SKM-1 treated with dmso at 0.1 percent for 144 hours (cell line): Measurements from ENCODE around the gene HAND2.

Source experiments
- DNase-seq: peaks from one replicate; lab custom pipeline; 2025; ENCODE audit not compliant: unreplicated experiment; lab: John Stamatoyannopoulos, UW

Gene HAND2

DNA sequence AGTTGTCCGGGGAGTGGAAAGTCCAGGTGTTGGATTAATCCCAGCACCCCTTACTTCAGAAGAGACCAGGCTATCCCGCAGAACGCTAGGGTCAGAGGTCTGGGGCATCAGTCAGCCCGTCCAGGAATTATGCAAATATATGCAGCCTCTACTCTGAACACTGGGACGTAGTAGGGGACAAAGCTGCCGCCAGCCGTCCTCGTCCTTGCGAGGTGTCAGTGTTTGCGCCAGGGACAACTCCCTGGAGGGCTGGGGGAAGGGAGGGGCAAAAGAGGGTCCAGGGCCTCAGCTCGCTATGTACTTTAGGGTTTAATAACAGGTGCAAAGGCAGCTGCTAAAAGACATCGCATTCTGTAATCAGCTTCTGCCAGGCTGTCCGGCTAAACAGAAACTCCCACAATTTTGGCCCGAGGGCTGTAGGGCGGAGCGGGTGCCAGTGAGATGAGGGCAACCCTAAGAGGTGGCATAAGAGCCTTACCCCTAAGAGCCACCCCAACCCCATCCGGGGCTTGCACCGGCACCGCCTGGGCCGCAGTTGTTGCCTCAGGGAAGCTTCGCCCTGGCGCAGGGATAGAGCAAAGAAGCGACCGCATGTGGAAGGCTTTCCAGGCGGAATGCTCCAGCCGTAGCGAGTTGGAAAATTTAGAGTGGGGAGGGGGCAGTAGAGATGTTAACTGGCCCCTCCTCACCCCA, 8.4 kb downstream of the HAND2 start:
- DNase-seq: no peak

DNA sequence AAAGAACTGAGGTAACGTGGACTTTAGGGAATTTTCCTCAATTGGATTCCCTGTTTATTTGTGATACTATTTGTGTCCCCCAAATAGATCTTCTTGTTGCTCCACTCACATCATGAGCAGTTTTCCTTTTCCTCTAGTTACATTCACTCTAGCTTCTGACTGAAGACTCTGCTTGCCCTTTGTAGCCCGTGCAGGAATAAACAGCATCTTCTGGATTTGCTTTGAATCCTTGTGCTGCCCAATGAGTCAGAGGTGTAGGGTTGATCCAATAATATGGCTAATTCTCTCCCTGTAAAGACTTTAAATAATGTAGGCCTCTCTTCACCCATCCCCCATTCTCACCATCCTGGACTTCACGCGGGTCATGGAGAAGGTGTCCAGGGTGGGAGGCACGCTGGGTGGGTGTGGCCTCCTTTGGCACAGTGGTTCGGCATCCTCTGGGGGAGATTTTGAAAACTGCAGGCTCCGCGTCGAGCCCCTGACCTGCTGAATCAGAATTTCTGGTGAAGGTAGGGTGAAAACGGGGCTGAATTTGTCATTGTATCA, 9.0 kb downstream of the HAND2 start:
- no peak for DNase-seq

DNA sequence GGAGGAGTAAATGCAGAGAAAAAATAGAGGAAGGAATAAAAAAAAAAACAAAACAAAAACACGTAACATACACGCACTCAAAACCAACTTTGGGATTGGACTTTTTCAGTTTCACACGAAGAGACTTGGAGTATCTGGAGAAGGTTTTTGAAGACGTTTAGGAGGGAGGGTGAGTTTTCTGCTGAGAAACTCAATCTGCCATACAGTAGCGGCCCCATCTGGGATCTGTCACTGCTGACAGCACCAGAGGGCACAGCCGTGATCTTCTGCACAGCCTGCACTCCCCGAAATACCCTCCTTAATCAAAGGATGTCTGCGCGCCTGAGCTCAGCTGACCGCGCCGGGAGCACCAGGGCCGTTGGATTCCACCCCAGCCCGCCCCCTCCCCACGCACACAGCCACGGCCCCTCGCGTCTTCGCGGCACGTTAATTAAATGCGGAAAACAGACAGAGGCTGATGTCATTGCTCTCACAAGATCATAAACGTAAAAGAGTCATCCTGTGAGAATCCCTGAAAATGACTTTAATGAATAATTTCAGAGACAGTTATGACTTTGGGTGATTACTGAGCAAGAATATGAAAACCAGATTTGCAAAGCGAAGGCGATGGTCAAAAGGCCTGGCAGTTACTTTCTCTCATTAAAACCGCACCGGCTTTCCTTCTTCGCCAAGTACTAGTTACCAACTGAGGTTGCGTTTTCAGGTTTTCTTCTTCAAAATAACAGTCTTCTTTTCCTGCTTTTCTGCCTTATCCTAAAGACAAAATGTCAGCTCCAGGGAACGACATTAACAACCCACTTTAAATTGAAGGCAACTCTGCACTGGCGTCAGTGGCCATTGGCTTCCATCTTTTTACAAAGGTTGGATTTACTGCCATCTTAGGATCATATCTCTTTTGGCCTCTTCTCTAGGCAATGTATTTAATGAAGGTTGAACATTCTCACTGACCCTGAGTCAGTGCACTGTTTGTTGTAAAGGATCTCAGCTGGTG, 10.6 kb downstream of the HAND2 start:
- DNase-seq: no peak

DNA sequence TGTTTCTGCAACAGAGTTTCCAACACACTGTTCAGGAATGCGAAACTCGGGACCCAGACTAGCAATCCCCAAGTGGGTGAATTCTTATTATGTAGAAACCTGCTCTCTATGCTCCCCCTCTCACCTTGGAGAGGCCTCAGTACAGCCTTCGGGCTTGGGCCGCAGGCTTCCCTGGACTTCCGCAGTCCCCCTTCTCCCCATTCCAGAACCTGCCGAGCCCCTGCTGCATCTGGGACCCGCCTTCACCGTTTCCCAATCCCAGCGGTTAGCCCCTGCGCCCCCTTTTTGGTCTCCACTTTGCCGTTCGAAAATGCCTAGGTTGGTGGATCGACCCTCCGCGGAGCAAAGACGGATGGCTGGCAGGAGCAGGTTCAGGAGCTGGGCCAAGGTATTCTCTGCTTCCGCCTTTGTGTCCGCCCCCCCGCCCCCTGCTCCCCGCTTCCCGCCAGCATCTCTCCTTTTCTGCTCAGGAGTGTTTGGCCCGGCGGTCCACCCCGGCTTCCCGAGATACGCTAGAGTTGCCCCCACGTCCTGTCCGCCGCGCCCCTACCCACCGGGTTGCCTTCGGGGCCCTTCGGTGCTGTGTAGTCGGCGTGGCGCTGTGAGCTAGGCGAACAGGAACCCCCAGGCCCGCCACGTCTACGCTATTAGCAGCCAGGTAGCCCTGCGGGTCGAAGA, 11.5 kb downstream of the HAND2 start:
- DNase-seq: no peak

DNA sequence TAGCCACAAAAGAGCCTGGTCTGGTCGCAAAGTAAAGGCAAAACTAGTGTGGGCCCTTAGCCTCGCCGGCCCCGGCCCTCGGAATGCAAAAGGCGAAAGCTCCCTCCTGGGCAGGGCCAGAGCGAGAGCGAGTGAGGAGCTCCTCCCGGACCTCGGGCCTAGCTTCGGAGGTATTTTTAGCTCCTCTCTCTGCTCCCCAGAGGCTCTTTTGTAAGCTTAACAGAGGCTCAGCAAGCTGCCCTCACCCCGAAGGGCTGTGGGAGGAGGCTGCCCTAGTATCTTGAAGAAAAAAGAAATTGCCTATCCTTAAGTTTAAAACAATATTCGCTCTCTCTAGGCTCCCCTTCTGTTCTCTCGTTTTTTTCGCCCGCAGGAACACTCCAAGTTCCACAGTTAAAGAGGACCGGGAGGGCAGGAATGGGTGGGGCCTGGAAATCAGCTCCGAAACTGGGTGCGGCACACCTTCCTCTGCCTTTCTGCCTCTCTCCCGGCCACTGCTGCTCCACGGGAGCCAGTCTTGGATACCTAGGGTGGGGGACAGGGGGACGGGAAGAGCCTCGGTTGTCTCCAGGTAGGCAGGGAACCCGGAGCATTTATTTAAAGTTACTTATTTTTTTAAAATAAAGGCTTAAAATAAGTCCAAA, 12.1 kb downstream of the HAND2 start:
- no peak for DNase-seq

DNA sequence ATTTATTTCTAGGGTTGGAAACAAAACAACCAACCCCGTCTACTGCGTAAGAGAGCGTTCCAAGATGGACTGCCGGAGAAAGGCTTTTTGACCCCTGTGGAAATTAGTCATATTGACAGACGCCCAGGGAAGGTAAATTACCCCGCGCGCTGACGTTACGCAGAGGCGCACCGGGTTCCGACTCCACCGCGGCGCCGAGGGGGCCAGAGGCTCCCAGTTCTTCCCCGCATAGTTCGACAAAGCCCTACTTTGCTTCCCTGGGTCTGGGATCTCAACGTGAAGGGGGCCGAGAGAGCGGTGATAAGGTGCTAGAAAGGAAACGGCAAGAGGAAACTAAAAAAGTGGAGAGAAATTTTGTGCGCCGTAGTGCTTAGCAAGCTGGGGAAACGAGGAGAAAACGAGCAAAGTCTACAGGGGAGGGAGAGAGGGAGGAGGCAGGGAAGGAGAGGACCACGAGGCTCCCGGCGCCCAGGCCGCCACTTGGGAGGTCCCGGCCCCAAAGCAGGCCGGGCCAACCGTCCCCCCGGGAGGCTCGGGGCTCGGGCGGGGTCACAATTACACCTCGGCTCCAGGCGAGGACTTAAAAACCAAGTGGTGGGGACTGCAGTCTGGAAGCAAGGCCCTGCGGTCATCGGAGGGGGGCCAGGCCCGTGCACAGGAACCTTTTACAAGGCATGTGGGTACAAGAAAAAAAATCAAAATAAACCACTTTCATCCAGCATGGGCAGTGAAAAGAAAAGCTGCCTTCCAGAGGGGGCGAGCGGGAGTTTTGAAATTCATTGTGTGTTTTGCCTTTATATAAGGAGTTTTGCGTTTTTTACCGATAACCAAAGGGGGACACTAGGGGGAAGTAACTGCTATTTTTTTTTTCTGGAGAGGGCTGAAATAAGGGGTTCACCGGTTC, 13.2 kb downstream of the HAND2 start:
- DNase-seq: no peak

DNA sequence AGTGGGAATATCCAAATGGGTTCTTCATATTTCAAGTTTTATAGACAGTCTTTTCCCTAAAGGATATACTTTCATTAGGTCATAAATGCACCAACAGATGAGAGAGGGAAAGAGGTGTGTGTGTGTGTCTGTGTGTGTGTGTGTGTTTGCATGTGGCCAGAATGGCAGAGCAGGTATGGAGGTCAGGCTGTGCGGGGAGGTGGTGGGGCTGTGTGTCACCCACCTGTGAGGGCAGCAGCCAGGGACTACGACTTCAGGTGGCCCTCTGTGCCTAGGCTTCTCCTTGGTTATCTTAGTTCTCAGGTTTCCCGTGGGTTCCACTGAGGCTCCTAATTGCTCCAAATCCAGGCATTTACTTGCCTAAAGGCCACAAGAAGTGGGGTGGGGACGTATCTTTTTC, 14.6 kb downstream of the HAND2 start:
- no peak for DNase-seq

DNA sequence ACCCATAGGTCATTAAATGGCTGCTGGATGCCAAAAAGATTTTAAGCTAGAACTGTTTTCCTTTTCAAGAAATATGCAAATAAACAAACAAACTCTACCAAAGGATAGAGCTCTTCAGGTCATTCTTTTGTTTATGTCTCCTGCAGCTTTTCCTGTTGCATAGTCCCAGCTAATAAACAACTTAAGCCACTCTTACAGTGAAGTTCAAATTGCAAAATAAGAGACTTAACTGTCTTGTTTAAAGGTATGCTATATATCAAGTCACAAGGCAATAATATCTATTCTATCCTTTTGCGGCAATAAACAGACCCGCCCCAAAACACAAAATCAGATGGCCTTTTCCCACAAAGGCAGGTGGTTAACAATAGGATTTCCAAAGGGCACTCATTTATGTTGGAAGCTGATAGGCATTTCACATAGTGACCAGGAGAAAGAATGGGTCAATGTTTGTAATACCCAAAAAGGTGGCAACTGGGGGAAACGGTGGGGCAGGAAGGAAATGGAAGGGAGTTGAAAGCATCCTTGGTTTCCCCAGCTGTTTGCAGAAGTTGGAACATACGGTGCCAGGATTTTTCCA, 15.3 kb downstream of the HAND2 start:
- DNase-seq: no peak

DNA sequence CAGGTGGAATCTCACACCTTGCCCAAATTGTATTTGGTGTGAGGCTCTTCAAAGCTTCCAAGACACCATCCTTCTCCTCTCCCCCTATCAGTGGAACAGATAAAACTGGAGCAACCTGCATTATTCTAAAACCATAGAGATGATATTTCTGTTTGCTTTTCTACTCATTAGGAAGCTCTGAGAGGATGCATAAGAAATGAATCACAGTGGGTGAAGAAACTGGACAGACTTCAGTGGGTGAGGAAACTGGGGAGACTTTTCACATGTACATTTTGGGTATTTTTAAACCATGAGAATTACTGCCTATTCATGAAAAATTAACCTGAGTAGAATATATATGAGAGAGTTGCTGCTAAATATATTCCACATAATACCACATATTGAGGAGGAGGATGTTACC, 16.4 kb downstream of the HAND2 start:
- DNase-seq: no peak

DNA sequence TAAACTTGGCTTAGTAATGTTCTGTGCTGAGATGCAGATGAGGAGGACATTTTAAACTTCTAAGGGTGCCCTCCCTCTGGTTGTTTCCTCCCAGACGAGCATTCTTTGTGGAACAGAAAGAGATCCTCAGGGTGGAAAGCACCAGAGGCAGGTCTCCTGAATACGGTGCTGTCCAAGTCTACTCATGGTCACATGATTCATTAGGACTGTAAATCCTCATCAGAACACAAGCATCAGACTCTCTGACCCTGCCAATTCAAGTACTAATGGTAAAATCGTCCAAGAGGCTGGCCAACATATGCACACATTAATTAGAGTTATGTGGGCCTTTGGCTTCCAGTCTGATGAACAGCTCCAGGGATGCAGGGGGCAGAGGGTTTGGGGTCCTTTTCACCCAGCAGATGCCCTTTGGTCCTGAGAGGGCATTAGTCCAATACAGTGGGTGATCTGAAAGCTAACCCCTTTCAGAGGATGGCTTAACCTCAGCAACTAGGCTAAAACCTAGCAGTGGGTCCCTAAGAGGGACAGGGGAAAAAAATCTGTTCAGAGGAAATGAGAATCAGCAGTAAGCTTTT, 18.2 kb downstream of the HAND2 start:
- no peak for DNase-seq

DNA sequence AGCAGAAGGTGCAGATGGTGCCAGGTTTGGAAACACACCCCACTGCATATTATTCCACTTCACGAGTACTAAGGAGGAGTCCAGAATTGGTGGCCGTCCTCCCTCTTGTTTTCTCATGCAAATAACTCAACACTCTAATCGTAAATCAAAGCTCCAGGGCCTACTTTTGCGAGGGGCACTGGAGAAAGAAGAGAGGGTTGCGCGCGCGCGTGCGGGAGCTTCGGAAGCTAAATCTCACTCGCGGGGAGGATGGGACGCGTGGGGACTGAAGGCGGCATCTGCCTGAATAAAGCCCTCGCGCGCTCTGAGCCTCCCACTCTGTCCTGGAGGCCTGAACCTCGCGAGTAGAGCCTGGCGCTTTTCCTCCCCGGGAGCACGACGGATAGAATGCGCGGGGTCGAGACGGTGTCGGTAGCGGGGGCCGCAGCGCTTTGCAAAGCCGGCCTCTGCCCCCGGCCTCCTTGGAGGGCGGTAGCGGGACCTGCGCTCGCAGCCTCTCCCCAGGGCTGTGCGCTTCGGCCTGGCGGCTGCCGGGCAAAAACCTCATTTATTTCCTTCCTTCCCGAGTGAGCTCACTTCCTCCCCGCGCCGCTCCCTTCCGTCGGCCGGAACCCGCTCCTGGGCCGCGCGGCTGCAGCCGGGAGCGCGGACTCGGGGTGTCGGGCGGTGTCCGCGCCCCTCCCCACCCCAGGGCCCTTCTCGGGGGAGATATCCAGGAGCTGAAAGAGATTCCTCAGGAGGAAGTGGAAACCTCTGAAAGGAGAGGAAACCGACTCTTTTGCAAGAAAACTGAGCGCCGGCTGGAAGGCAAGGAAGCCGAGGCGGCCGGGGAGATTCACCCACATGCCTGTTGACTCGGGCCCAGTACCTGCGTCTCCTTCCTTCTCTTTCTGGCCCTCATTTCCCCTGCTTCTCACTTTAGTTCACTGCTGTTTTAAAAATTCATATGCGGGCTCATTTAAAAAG, 20.7 kb downstream of the HAND2 start:
- DNase-seq: no peak

DNA sequence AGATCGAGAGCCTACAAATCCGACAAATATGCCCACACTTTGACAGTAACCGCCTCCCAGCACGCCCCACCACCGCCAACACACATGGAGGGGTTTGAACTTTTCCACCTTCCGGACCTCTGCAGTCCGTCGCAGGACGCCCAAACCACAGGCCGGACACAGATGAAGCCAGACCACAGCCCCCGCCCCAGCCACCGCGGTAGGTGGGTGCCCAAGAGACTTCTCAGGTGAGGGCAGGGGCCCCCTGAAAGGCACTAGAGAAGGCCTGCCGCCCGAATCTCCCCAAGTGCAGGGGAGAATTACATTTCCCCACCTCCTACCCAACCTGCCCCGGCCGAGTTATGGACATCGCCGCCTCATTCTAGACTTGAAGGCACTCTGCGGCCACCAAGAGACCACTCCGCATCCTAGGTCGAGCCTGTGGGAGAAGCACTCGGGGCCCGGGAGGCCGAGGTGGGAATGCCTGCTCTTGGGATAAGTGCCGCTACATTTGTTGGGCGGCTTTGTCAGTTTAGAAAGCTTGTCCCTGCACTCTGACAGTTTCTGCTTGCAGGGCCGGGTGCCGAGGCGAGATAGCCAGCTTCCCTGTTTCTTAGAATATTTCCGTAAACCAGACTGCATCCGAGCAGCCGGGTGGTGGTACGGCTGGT, 21.5 kb downstream of the HAND2 start:
- DNase-seq: no peak

DNA sequence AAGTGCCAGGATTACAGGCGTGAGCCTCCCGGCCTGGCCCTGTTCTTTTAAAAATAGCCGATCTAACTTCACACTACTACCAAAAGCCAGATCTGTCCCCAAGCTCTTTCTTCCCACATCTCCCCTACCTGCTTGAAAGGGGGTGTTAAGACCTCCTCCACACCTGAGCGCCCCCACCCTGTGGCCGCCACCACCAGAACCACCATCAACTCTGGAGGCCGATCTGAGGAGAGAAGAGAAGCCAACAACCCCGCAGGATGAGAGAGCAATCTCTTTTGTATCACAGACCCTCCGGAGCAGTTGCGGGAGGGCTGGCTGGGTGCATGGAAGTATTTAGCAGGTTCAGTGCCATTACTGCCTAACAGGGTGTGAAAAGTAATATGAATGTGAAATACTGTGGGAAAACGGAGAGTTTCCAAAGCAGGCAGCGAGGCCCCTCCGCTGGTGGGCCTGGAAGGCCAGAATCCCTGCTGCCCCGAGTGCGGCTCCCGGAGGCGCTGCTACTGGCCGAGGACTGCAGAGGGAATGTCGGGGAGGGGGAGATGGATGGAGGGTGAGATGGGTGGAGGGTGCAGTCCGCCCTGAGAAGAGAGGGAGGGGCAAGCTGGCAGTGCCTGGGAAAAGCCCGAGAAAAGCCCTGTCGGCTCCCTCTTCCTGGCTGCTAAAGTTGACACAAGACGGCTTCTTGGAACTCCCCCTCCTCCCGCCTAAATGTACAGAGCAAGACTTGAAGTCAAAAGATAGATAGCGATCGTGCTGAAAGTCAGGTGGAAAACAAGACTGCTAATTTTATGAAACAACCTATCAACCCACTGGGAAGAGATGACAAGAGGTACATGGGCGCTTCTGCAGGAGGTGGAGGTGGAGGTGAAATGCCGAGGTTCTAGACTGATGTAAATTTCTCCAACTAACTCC, 22.3 kb downstream of the HAND2 start:
- DNase-seq: no peak

DNA sequence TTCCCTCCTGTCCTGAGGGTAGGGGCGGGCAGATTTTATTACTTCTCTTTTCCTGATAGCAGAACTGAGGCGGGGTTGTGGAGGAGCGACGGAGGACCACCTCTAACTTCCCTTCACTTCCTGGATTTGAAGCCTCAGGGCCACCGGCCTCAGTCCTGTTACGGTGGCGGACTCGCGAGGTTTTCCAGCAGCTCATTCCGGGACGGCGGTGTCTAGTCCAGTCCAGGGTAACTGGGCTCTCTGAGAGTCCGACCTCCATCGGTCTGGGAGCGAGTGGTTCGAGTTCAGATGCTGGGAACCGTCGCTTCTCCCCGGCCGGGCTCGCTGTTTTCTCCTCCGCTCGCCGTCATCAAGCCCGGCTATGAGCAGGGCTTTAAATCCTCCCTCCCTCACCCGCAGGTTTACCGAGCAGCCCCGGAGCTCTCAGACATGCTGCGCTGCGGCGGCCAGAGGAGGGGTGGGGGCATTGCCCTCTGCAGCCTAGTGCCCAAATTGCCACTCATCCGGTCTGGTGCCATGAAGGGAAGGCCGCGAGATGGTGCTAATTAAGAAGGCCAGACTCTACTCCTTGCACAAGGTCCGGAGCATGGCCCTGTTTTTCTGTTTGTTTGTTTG, 23.3 kb downstream of the HAND2 start:
- DNase-seq: no peak

DNA sequence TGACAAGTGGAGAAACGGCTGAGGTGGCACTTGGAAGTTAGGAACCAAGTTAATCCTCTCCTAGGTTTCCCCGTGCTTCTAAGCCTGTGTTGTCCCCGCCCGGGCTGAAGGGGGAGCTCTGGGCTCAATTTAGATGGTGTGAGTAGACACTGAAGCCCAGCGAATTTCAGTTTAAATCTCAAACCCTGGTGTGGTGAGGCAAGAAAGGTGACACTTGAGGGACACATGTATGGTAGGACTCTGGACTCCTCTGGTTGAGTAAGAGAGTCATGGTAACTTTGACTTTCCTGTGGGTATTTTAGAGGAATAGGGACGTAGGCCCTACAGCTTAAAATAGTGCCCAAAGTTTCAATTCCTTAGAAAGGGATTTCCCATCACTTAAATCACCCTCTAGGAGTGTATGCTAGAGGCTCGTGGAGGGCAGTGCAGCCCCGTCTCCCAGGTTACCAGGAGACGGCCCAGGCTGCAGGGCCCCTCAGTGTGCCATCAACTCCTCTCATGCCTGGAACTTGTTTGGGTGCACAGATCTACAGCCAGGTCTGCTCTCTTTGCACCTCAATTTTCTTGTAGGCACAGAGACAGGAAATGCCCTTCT, 24.0 kb downstream of the HAND2 start:
- peak; percentile 51 for DNase-seq

DNA sequence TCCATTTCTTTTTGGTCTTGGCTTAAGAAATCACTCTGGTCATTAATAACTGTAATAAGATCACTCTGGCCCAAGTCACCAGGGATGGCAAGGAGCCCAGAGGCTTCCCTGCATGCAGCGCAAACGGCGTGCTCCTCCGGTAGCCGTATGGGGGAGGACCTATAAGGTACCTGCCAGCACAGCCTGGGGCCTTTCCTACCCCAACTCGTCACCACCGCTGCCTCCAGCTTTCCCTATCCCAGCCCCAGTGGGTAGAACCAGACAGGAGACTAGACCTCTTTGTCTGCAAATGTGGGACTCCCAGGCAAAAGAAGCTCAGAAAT, 25.9 kb downstream of the HAND2 start:
- no peak for DNase-seq
